Measurements from ENCODE around the gene ALDOB.

The ALDOB gene

DNA sequence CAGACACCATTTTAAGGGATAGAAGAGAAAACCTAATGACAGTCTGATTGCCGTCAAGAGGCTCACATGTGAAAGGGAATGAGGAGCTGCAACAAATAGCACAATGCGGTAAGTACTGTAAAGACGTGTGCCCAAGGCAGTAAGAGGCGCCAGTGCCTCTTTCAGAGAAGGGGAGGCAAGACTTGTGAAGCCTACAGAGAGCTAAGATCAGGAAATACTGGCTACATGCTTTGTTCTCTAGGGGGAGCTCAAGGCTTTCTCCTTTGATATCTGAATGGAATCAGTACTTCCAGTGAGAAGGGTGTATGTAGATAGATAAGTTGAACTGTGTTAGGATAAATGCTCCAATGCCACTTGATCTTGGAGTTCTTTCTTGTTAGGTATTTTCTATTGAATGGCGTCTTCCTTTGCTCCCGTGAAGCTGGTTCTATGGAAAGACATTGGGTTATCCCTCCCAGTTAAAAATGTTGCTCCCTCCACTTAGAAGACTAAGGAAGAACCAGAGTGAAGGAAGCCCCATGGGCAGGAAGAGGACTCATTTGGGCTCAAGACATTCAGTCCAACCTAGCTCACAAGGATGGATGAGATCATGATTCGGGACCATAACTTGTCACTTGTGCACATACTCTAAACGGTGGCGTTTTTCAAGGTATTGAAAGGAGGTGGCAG, 23.5 kb upstream of the ALDOB start:
- H3K4me3 ChIP-seq (ENCODE audit: low read depth, low read length): no peak overlapping the region
- DNase-seq (ENCODE audit: low read depth): peak; percentile 48

DNA sequence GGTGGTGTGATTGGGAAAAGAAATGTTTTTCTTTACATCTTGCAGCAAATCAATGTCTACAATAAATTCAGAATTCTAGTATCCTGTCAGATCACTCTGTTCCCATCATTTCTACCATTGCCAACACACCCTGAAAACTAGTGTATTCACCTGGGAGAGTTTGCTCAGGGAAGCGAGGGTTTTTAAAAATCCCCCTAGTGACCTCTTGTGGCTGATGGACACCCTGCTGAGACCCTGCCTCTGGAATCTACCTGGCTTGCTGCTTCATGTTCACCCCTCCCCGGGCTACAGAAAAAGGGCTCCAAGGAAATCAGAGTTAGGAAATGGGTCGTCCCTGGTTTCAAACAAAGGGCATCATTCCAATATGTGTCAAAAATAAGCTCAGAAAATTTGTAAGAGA, 21.4 kb upstream of the ALDOB start:
- no peak overlapping the region for H3K4me3 ChIP-seq (ENCODE audit: low read depth, low read length)
- DNase-seq (ENCODE audit: low read depth): no peak

DNA sequence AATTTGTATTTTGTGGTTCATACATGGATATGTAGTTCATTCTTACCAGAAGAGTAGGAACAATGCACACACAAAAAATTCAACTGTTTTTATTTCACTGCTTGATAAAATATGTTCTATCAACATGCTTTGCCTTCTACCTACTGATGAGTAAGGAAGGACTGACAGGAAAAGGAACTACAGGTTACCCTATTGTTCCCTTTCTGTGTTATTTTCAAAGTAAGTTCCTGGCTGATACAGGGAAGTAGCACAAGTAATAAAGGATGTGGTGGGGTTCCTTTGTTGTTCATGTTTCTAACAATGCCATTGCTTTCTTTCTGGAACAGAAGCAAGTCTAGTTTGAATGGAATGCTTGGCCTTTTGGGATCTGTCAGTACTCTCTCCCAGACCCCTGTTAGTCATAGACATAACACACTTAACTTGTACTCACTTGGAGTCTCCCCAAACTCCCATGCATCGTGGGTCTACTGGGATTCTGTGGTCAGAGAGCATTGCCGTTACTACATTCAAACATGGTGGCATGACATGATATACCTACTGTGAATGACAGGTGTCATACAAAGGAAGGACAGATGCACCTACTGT, 20.2 kb upstream of the ALDOB start:
- DNase-seq (ENCODE audit: low read depth): peak; percentile 68
- no peak overlapping the region for H3K4me3 ChIP-seq (ENCODE audit: low read depth, low read length)

DNA sequence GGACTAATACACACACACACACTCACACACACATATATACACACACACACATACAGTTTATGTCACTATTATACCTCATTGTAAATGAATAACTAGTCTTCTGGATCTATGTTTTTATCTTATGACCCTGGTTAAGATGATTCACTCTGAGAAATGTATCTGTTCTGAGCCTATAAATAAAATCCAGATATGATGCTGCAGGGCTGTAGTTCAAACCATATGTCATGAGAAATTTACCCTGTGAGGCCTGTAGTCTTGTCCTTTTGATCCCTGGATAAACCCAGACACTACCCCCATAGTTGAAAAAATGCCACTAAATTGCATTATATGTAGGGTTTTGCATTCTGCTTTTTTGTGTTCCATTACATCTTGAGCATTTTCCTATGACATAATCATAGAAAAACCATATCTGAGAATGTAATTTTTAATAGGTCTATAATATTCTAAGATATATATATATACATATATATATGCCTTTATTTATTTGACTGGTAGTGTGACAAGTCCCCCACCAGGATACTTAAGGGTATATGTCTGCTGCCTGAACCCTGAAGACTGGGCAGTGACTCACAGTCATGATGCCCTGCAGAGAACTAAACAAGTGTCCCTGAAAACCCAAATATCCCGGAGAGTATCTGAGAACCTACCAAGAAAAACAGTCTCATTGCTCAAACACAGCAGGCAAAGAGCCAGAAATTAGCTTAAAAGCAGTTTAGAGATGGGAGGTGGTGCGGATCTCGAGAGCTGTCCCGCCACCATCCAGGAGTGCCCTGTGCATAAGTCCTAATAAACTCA, 18.4 kb upstream of the ALDOB start:
- DNase-seq (ENCODE audit: low read depth): no peak

DNA sequence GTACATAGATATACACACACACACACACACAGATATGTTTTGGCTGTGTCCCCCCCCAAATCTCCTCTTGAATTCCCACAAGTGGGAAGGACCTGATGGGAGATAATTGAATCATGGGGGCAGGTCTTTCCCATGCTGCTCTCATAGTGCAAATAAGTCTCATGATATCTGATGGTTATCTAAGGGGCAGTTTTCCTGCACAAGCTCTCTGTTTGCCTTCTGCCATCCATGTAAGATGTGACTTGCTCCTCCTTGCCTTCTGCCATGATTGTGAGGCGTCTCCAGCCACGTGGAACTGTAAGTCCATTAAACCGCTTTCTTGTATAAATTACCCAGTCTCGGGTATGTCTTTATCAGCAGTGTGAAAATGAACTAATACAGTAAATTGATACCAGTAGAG, 15.9 kb upstream of the ALDOB start:
- H3K4me3 ChIP-seq (ENCODE audit: low read depth, low read length): no peak overlapping the region
- DNase-seq (ENCODE audit: low read depth): no peak

More for the DNA sequence above, 18.4 kb upstream of the ALDOB start:
- no peak overlapping the region for H3K4me3 ChIP-seq (ENCODE audit: low read depth, low read length)

DNA sequence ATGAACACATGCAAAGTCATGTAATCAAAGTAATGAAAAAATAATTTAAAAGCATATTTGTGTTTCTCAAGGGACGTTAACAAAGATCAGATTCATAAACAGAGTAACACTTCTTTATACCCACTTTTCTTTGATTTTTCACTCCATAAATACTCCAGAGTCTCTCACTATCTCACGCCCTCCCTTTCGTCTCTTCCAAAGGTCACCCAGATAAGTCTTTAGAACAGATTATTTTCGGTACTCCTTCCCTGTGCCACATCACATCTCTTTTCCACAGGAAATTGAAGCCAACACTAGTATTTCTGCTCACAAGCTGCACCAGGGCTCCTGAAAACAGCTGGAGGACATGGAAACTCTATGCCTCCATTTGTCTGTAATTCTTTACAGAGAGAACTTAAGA, 15.4 kb upstream of the ALDOB start:
- no peak for DNase-seq (ENCODE audit: low read depth)
- H3K4me3 ChIP-seq (ENCODE audit: low read depth, low read length): no peak overlapping the region

DNA sequence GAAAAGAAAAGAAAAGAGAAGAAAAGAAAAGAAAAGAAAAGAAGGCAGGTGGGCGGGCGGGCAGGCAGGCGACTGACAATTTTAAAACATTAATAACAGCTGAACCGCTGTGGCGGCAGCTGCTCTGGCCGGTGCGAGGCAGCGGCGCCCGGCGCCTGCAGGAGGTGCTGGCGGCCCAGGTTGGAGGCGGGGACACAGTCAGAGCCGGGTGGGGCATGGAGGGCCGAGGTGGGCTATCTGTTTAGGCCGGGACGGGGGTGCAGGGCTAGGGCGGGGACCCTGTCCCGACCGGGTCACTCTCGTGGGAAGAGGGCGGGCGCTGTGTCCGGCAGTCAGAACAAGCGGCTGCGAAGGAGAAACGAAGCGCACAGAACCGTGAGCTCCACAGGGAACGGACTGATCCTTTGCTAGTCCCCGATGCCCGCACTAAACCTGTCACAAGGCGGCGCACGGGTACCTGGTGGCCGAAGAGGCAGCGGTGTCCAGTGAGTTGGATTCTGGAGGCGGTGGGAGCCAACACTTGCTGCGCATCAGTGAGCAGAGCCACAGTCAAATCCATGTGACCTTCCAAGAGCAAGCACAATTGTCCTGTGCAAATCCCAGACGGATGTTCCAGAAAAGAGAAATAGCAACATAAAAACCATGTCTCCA, 13.6 kb upstream of the ALDOB start:
- peak overlapping the region; percentile 58 for H3K4me3 ChIP-seq (ENCODE audit: low read depth, low read length)
- DNase-seq (ENCODE audit: low read depth): no peak

DNA sequence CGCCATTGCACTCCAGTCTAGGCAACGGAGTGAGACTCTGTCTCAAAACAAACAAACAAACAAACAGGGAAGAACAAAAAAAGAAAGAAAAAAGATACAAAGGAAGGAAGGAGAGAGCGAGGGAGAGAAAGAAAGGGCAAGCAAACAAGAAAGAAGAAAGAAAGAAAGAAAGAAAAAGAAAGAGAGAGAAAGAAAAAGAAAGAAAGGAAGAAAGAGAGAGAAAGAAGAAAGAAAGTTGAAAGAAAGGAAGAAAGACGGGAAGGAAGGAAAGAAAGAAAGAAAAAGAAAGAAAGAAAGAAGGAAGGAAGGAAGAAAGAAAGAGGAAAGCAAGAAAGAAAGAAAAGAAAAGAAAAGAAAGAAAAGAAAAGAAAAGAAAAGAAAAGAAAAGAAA, 13.1 kb upstream of the ALDOB start:
- H3K4me3 ChIP-seq (ENCODE audit: low read depth, low read length): no peak overlapping the region
- no peak for DNase-seq (ENCODE audit: low read depth)

DNA sequence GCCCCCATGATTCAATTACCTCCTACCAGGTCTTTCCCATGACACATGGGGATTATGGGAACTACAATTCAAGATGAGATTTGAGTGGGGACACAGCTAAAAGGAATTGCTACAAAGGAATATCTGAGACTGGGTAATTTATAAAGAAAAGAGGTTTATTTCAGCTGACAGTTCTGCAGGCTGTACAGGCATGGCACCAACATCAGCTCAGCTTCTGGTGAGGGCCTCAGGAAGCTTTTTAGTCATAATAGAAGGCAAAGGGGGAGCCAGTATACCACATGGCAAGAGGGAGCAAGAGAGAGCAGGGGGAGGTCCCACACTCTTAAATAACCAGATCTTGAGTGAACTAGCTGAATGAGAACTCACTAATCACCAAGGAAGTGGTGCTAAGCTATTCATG, 11.2 kb upstream of the ALDOB start:
- DNase-seq (ENCODE audit: low read depth): no peak
- H3K4me3 ChIP-seq (ENCODE audit: low read depth, low read length): no peak overlapping the region

DNA sequence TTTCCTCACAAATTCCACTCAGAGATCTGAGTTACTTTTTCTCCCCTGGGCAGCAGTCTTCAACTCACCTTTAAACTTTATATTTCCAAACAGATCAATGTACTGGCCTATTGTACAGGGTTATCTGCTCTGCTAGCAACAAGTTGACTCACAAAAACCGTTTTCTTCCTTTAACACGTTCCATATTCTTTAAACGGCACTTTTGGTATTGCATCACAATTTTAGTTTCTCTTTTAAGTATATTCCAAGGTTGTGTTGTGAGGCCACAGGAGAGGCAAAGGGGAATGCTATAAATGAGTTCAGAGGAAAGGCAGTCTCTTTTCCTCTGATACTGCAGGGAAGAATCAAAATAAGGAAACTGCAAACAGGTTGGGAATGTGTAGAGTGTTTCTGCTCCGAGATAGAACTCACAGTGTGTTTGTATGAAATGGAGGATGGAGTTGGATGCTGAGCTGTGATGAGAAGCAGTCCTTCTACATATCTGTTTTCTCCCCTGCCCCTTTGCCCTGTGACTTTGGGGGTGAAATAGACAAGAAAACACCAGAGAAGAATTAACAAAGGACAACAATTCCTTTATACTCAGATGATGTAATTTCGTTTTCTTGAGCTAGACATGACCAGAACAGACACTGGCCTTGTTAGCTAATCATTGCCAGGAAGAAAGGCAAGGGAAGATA, 9.9 kb upstream of the ALDOB start:
- no peak for DNase-seq (ENCODE audit: low read depth)

DNA sequence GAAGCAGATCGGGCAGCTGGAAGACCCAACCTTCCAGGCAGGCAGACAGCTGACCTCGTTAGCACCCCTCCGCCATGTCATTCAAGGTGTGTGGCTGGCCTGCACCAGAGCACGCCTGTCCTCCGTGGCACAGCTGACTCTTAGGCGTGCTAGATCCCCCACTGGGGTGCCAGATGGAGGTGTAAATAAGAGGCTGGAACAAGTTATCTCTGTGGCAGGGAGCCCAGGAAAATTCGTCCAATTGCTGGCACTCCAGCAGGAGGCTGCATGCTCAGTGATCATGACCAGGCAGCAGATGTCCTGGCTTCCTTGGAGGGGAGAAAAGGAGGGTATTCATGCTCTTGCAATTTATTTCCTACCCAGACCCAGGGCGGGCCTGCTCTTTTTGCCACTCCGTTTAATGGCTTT, 7.8 kb upstream of the ALDOB start:
- H3K4me3 ChIP-seq (ENCODE audit: low read depth, low read length): no peak overlapping the region
- DNase-seq (ENCODE audit: low read depth): no peak

More for the DNA sequence above, 9.9 kb upstream of the ALDOB start:
- H3K4me3 ChIP-seq (ENCODE audit: low read depth, low read length): no peak overlapping the region

DNA sequence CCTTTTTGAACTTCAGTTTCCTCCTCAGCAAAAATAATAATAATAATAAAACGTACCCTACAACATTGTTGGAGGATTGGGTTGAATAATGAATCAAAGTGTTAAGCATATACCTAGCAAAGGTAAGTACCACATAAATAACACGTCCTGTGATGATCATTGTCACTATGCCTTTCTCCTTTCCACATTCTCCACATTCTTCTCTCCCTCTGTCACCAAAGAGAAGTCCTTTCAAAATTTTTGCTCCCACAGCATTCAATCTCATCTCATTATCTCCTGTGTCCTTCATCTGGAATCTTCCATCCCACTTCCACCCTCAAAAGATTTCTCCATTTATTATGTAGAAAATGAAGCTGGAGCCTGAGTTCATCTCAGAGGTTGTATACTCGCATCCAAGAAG, 7.2 kb upstream of the ALDOB start:
- no peak overlapping the region for H3K4me3 ChIP-seq (ENCODE audit: low read depth, low read length)
- DNase-seq (ENCODE audit: low read depth): no peak

DNA sequence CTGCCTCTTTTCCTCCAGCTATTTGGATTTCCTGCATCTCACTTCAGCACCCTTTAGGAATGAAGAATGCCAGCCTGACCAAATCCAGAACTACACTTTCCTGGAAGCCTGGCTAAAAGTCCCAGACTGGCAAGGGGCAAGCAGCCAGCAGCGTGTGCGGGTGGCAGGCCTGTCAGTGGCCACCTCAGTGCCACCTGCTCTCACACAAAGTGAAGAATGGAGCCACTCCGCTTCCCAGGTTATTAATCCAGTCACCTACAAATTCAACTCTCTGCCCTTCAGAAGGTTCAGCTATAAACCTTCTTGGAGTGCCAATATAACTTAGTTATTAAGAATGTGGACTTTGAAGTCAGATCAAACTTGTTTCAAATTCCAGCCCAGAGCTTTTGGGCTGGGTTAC, 6.7 kb upstream of the ALDOB start:
- no peak for DNase-seq (ENCODE audit: low read depth)
- H3K4me3 ChIP-seq (ENCODE audit: low read depth, low read length): no peak overlapping the region

DNA sequence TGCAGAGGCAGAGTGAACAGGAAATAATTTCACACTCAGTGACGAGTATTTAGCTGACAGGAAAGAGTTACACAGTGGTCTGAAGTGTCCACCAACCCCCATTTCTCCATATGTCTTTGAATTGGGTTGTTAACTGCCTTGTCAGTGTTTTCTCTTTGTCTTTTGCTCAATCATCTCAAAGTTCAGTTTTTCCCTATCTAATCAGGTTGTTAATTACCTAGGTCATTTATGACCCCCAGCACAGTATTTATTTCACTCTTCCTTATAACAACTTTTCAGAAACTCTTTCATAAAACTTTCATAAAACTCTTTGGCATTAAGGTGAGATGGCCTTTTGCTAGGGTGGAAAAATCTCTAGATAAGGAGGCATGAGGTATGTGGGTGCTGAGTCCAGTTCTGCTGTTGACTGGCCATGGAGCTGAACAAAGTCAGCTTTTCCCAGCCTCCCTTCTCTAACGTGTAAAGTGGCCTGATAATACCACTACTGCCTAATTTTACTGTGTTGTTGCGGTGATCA, 5.2 kb upstream of the ALDOB start:
- no peak overlapping the region for H3K4me3 ChIP-seq (ENCODE audit: low read depth, low read length)
- no peak for DNase-seq (ENCODE audit: low read depth)

DNA sequence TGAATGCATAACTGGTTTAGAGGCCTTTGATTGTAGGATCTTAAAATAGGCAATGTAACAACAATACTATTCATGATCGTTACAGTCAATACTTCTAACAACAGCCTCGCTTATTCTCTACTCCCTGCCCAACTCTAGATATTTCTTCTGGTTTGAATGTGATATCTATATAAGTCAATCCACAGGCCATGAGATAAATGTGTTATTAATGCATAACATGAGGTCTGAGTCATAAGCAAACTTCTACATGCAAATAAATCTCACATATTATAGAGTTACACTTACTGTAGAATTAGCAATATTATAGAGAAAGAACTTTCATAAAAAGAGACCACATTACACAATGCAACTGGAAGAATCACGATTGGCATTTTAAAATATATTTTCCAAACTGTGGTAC, 2.9 kb upstream of the ALDOB start:
- no peak for DNase-seq (ENCODE audit: low read depth)
- H3K4me3 ChIP-seq (ENCODE audit: low read depth, low read length): no peak overlapping the region

DNA sequence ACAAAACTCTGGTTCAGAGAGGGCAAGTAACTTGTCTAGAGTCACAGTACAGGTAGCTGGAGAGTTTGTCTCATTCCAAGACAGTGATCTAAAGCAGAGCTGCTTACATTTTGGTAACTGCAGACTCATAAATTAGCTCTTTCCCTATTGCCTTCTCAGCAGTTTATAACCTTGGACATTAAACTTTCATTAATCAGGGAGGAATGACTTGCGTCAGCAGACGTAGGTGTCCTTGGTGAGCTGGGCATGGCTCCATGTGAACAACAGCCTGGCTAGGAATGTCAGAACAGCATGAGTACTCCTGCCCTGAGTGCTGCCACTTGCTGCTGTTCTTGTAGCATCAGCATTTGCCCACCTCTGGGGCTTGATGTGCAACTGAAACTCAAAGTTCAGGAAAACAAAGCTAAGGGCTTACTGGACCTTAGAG, 2.2 kb upstream of the ALDOB start:
- H3K4me3 ChIP-seq (ENCODE audit: low read depth, low read length): no peak overlapping the region
- DNase-seq (ENCODE audit: low read depth): no peak

DNA sequence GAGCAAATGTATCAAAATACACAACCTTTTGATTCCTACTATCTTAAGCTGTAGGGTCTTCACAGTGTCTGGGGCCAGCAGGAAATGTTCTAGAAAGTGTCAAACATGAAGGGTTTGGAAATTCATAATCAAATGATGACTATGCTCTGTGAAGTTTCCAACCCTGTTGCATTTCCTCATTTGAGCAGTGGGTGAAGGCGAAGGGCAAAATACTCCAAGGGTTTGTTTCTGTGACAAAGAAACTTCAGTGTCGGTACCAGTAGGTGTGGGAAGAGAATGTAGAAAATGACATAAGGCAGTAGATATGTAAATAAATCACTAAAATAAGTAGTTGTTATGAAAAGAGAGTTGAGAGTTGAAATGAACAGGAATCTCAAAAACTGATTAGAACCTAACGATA, 576 bp downstream of the ALDOB start:
- DNase-seq (ENCODE audit: low read depth): no peak
- no peak overlapping the region for H3K4me3 ChIP-seq (ENCODE audit: low read depth, low read length)

DNA sequence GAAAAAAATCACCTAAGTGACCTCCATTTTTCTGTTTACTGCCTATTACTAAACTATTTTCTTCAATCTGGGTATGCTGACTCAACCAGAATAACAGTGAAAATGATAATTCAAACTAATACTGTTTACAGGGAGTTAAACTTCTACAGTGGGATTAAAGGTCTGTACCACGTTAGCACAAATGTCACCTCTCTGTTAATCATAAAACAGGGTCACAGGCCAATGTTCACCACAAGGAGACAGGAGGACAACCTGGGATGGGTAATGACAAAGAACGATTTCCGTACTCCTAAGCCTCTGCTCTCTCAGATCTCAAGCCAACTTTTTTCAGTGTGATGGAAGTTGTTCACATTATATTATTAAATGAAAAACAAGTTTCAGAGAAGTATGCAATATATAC, 2.3 kb downstream of the ALDOB start:
- H3K4me3 ChIP-seq (ENCODE audit: low read depth, low read length): no peak overlapping the region
- no peak for DNase-seq (ENCODE audit: low read depth)

DNA sequence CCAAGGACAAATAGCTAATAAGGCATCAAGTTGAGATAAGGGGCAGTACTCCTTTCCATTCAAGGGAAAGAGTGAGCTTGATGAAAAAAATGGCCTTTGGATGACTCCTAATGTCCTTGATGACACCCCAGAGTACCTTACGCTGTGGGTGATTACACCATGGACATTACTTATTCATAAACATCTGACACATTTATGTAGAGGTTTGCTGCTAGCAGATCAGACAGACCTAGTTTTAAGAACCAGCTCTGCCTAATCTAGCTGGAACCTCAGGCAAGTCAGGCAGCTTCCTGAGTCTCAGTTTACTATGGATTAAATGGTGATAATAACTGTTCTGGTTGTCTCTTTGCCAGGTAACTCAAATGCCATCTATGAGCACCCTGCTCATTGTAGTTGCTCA, 2.8 kb downstream of the ALDOB start:
- no peak for DNase-seq (ENCODE audit: low read depth)
- no peak overlapping the region for H3K4me3 ChIP-seq (ENCODE audit: low read depth, low read length)

DNA sequence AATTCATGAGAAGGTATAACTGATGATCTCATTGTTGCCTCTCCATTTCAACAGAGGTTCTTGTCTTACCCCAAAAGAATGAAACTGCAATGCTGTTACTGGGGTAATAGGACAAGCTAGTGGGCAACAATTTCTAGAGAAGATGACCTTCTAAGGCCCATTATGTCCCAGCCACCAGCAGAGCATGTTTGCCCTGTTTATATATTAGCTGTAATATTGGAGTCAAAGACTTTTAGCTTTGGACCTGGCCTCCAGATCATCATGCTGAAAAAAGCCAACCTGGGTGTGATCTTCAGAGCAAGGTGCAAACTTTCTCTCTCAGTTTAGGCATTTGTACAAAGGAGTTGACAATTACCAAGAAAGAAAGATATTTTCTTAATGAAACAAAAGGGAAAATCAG, 3.4 kb downstream of the ALDOB start:
- DNase-seq (ENCODE audit: low read depth): no peak
- H3K4me3 ChIP-seq (ENCODE audit: low read depth, low read length): no peak overlapping the region
